Measurements from ENCODE around the gene SHC3. TPM values are rescaled to one million over a fixed set of nuclear protein-coding genes. Genes with fewer than 3 reads are reported as not detected.

SHC3 gene
- total RNA-seq, 1 donor from 2014 or later, result 5.1 TPM

- TF ChIP-seq CTCF (conservative IDR thresholded peaks at IDR 0.05; ENCODE audit: low read depth, low read length), result no peak
- DNase-seq (ENCODE audit: low read depth), result no peak
- H3K4me3 ChIP-seq (ENCODE audit: low read depth, low read length), result no peak overlapping the region
Observed at GRCh38 chr9:89036891-89037290, 141.7 kb downstream of the SHC3 start.

- H3K4me3 ChIP-seq (ENCODE audit: low read depth, low read length), result no peak overlapping the region
- DNase-seq (ENCODE audit: low read depth), result no peak
- no peak for TF ChIP-seq CTCF (conservative IDR thresholded peaks at IDR 0.05; ENCODE audit: low read depth, low read length)
Observed at GRCh38 chr9:89036383-89036782, 142.2 kb downstream of the SHC3 start.

GRCh38 chr9:89032661-89033060 lies 146.0 kb downstream of the SHC3 start:
- TF ChIP-seq CTCF (conservative IDR thresholded peaks at IDR 0.05; ENCODE audit: low read depth, low read length), result no peak
- no peak for DNase-seq (ENCODE audit: low read depth)

GRCh38 chr9:89032173-89032572 lies 146.4 kb downstream of the SHC3 start:
- no peak overlapping the region for H3K4me3 ChIP-seq (ENCODE audit: low read depth, low read length)
- DNase-seq (ENCODE audit: low read depth), result no peak
- no peak for TF ChIP-seq CTCF (conservative IDR thresholded peaks at IDR 0.05; ENCODE audit: low read depth, low read length)

More at GRCh38 chr9:89032661-89033060, 146.0 kb downstream of the SHC3 start:
- H3K4me3 ChIP-seq (ENCODE audit: low read depth, low read length), result no peak overlapping the region

GRCh38 chr9:89029788-89030187 lies 148.8 kb downstream of the SHC3 start:
- TF ChIP-seq CTCF (conservative IDR thresholded peaks at IDR 0.05; ENCODE audit: low read depth, low read length), result no peak
- no peak overlapping the region for H3K4me3 ChIP-seq (ENCODE audit: low read depth, low read length)
- no peak for DNase-seq (ENCODE audit: low read depth)

GRCh38 chr9:89026876-89027275 lies 151.7 kb downstream of the SHC3 start:
- TF ChIP-seq CTCF (conservative IDR thresholded peaks at IDR 0.05; ENCODE audit: low read depth, low read length), result no peak
- DNase-seq (ENCODE audit: low read depth), result no peak
- no peak overlapping the region for H3K4me3 ChIP-seq (ENCODE audit: low read depth, low read length)

GRCh38 chr9:89025553-89025952 lies 153.1 kb downstream of the SHC3 start:
- no peak overlapping the region for H3K4me3 ChIP-seq (ENCODE audit: low read depth, low read length)
- no peak for DNase-seq (ENCODE audit: low read depth)
- TF ChIP-seq CTCF (conservative IDR thresholded peaks at IDR 0.05; ENCODE audit: low read depth, low read length), result no peak
